Stimulated activated CD8-positive, alpha-beta memory T cell treated with anti-CD3 and anti-CD28 coated beads, Interleukin-12 subunit alpha, Interleukin-12 subunit beta, amount 100 ng/mL, for 1 hour (primary cell): ENCODE measurements around the gene CLDN15.
"Not testable (repeated sequence)": the region's sequence is repeated elsewhere in the genome, so short reads cannot be mapped to it uniquely, and the experiment has no call there.

Source experiments
- DNase-seq: peaks from one replicate; pipeline ENCODE4 v3.0.0-alpha.2; 2020; ENCODE audit warnings: low read depth

CLDN15 gene

DNA sequence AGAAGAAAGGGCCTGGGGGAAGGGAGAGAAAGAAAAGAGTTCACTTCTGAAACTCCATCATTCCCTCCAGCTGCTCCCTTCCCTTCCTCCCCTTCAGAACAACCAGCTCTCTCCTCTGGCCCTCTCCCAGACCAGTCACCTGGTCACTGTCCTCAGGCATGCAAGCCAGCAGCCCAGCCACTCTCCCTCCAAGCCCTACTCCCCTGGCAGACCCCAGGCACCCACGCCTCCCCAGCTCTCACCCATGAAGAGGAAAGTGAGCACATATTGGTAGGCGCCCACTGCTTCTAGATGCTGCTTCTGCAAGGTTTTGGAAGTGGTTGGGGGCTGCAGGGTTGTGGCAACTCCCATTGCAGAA is 37.1 kb downstream of the CLDN15 start:
- no peak for DNase-seq

DNA sequence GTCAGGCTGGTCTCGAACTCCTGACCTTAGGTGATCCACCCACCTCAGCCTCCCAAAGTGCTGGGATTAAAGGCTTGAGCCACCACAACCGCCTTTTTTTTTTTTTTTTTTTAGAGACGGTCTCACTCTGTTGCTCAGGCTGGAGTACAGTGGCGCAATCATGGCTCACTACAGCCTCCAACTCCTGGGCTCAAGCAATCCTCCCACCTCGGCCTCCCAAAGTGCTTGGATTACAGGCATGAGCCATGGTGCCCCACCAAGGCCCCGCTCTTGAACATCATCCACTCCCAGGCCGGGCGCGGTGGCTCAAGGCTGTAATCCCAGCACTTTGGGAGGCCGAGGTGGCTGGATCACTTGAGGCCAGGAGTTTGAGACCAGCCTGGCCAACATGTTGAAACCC is 38.1 kb downstream of the CLDN15 start:
- not testable (repeated sequence) for DNase-seq

- DNase-seq, result no peak
Observed at GRCh38 chr7:101198476-101198875, 39.1 kb downstream of the CLDN15 start.

DNA sequence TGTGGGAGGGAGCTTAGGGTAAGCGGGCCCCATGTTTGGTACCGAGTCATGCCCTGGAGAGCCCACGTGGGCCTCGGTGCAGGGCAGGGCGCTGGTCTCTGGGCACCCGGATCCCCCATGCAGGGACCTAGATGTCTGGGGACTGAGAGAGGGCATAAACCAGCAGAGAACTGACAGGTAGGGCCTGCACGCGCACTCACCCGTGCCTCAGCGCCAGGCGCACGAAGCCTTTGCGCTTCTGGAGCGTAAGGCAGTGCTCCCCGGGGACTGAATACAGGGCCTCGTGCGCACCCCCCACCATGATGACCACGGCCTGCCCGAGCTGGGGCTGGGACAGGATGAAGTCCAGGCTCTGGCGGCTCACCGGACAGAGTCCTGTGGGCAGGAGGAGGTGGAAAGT is 39.6 kb downstream of the CLDN15 start:
- DNase-seq, result no peak

DNA sequence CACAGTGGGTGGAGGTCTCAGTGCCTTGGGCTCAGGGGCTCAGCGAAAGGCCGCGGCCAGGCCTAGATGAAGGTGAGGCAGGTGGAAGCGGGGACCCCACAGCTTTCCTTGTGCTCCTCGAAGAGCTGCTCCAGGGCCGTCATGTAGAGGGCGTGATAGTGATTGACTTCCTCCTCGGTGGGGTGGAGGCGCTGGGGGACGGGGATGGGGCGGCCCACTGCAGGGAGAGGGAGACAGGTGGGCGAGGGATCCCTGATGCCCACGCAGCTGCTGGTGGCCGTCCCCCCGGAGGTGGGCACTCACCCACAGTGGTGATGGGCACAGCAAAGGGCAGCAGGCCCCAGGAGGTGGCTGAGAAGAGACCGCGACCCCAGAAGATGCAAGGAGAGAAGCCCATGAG is 41.7 kb downstream of the CLDN15 start:
- DNase-seq, result no peak

DNA sequence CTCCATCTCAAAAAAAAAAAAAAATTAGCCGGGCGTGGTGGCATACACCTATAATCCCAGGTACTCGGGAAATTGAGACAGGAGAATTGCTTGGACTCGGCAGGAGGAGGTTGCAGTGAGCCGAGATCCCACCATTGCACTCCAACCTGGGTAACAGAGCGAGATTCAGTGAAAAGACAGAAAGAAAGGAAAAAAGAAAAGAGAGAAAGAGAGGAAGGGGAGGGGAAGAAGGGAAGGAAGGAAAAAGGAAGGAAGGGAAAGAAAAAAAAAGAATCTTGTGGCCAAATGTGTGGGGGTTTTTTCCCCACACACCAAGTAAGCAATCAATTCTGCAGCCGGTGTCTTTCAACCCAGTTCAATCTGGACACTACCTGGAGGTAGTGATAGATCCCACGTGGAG is 48.5 kb downstream of the CLDN15 start:
- no peak for DNase-seq

DNA sequence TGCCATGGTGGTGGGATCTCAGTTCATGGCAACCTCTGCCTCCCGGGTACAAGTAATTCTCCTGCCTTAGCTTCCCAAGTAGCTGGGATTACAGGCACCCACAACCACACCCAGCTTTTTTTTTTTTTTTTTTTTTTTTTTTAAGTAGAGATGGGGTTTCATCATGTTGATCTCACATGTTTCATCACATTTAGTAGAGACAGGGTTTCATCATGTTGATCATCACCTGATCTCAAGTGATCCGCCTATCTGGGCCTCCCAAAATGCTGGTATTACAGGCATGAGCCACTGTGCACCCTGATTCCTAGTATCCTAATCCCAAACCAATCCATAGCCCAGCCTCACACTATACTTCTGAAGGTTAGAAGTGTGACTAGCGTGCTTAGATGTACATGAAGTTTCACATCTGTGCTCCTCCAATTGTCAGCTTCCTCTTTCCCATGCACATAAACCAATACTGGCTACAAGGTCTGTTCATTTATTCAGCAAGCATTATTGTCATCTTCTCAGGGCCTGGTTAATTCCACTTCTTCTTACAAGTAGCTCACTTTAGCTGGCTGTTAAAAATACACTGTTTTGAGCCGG is 50.7 kb downstream of the CLDN15 start:
- DNase-seq, result no peak

DNA sequence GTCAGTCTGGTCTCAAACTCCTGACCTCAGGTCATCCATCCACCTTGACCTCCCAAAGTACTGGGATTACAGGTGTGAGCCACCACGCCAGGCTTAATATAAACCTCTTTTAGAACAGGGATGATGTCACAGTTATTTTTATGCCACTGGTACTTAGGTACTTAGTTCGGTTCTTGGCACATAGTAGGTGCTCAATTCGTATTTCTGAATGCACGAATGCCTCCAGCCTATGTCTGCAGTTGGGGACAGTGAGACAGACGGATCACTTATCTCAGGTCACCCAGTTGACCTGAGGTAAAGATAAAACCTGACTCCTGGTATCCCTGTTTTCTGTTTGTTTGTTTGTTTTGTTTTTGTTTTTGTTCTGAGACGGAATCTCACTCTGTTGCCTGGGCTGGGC is 51.4 kb downstream of the CLDN15 start:
- DNase-seq, result no peak

DNA sequence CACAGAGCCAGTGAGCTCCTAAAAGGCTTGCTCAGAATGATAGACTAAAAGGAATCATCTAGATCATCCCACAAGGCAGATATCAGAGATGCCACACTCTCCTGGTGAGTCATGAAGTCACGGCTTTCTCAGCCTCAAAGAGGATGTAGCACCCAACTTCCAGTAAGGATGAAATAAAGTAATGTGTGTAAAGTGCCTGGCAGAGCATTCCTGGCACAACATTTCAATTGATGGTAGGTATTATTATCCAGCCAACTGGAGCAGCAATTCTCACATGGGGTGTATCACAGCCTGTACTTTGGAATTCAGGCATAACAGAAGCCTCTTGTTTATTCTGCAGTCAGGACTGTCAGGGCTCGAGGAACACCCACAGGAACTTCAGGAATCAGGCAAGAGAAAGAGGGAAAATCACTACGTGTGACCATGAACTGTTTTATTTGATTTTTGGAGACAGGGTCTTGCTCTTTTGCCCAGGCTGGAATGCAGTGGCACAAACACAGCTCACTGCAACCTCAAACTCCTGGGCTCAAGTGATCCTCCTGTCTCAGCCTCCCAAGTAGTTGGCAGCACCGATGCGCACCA is 52.3 kb downstream of the CLDN15 start:
- no peak for DNase-seq
